ENCODE measurements around the gene USP9Y.
"Not testable (repeated sequence)": the region's sequence is repeated elsewhere in the genome, so short reads cannot be mapped to it uniquely, and the experiment has no call there.

The USP9Y gene

DNA sequence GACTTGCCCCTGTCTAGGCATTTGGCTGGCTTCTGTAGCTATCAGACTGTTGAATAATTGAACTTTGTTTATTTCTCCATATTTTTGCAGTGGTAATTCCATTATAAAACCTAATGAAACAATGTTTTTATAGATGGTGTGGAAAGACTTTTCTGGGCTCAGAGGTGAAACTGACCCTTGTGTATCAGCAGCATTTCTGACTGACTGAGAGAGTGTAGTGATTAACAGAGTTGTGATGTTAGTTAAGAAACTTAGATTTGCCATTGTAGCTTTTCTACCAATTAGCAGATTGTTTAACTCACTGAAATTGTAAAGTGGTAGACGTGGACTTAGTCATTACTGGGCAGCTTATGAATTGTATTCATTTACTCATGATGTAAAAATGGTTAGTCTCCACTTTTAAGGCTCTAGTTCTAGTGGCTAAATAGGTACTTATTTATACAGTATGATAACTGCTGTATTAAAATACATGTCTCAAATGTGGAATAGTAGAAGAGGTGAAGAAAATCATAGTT is at the start of gene USP9Y:
TSS of gene USP9Y (plus strand) at position 51 of the 515 bp plus-strand sequence. CDS start 8,217 bp downstream, outside the sequence.
- no peak for DNase-seq

DNA sequence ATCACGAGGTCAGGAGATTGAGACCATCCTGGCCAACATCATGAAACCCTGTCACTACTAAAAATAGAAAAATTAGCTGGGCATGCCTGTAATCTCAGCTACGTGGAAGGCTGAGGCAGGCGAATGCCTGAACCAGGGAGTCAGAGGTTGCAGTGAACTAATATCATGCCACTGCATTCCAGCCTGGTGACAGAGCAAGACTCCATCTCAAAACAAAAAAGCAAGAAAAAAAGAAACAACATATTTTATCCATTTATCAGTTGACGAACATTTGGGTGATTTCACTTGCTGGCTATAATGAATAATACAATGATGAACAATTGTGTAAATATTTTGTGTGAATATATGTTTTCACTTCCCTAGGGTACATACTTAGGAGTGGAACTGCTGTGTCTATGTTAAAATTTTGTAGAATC is 49.4 kb upstream of the USP9Y start:
- no peak for DNase-seq

DNA sequence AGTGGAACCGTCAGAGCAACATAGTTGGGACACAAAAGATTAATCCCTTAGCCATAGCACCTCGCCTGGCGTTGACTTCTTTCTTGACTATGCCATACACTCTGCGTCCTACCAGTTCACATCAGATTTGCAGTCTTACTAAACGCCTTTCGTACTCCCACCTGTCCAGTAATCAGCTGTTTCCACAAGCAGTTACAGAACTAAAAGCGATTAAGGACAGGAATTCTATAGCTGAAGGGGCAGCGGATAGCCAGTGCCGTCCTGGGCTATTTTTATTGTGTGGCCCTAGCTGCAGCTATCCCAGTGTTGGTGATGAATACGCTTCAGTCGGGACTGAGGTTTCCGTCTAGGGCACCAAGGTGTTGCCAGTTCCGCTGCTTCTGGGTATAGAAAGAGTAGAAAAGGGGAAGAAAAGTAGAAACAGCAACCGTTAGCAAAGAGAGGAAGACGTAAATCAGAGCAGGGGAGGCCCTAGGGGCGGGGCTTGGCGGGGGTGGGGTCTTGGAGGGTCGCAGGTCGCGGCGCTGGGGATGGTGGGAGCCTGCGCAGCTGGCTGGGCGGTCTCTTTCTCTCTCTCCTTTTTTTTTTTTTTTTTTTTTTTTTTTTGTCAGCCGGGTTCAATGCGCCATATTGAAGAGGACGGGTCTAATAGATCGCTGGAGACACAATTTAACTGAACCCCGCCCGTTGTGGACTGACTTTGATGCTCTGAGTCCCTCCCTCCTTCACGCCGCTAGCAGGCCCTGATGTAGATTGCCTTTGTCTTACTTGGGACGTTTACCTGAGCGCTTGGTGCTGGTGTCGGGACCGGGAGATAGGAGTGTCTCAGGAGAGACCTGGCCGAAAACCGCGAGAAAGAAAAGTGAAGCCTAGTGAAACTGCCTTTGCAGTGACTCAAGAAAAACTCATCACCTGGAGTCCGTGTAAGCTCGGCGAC is 39.0 kb upstream of the USP9Y start:
- DNase-seq, result no peak

DNA sequence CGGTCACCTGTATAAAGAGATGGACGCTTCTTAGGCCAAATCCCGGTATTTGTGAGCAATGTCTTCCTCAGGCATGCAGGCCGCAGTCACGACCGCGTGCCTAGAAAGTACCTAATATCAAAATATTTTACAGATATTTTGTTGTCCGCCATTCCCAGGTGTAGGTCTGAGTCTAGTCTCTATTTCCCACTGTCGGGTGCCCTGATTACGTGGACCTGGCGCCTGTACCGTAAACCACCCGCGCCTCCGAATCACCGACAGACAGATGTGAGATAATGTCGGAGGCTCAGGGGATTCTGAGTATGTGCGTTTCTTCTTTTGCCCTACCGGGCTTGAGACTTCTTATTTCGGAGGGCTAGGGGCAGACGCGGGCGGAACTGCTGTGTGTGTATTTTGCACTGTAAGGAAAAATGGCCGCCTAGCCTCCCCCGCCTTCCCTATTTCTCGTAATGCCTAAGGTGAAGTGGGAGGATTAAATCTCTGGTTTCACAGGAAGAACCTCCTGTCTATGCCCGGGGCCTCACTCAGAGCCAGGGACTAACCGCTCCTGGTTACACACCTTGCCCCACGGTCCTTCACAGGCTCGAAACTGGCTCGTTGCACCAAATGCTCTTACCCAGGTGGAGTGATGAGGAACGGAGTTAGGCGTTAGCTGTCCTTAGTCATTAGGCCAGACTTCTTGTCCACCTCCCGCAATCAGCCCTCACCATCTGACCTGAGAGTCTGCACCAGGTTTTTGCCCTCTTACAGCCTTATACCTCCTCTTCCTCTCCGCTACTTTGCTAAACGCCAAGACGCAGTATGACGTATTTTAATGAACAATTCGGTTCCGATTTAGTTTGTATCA is 38.1 kb upstream of the USP9Y start:
- no peak for DNase-seq

GRCh38 chrY:12663845-12664244 is 37.2 kb upstream of the USP9Y start:
- not testable (repeated sequence) for DNase-seq

GRCh38 chrY:12678111-12678510 is 22.9 kb upstream of the USP9Y start:
- DNase-seq, result no peak

DNA sequence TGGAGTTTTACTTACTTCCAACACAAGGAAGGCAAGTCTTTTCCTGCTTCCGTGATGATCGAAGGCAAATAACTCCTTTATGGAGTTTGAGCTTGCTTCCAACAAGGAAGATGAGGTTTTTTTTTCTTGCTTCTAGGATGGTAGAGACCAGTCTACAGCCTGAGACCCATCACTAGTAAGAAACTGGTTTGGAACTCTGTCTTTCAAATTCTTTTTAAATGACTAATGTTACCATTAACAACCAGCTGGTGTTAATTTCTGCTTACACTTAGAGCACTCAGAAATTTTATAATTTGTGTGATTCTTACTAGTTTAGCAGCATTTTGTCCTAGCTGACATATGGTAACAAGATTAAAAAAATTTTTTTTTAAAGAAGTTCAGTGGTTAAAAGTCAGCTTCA is 19.5 kb upstream of the USP9Y start:
- DNase-seq, result no peak

GRCh38 chrY:12688337-12688736 is 12.7 kb upstream of the USP9Y start:
- no peak for DNase-seq

DNA sequence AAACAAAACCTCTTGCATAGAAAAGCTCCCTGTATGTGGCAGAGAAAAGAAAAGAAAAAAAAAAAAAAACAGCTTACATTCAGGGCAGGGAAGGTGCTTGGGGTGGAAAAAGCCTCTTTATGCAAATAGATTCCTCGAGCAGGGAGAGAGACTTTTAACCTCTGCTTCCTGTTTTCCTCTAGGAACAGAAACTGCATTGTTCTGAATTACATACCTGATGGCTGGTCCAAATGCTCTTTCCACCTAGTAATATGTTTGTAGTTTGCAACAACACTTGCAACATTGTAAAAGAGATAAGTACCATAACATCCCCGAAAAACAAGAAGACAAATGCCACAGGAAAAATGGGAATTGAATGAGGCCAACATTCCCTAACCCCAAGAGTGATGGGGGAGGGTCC is 944 bp upstream of the USP9Y start:
- DNase-seq, result no peak

GRCh38 chrY:12702174-12702573 is 1.1 kb downstream of the USP9Y start:
- DNase-seq, result no peak

- no peak for DNase-seq
Observed at GRCh38 chrY:12710460-12710859, 9.4 kb downstream of the USP9Y start.

DNA sequence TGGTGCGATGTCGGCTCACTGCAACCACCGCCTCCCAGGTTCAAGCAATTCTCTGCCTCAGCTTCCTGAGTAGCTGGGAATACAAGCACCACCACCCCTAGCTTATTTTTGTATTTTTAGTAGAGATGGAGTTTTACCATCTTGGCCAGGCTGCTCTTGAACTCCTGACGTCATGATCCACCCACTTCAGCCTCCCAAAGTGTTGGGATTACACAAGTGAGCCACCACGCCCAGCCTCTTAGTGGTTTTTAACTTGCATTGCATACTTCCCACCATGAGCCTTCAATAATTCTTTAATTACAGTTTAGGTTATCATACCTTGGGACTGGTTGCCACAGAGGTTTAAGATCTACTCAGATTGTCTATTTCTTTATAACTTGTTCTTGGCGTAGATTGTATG is 14.3 kb downstream of the USP9Y start:
- DNase-seq, result no peak

GRCh38 chrY:12729746-12730145 is 28.7 kb downstream of the USP9Y start:
- DNase-seq, result no peak

DNA sequence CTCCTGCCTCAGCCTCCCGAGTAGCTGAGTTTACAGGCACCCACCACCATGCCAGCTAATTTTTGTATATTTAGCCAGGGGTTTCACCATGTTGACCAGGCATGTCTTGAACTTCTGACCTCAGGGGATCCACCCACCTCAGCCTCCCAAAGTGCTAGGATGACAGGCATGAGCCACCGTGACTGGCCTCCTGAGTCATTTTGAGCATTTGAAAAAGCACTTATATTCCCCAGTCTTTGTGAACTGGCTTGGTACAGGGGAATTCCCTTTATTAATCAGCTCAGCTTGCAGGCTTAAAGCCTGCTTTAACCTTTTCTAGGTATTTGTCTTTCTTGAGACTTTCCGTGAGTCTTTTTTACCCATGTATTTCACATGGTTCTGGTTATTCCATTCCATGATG is 32.6 kb downstream of the USP9Y start:
- no peak for DNase-seq

- DNase-seq, result no peak
Observed at GRCh38 chrY:12734051-12734450, 33.0 kb downstream of the USP9Y start.

DNA sequence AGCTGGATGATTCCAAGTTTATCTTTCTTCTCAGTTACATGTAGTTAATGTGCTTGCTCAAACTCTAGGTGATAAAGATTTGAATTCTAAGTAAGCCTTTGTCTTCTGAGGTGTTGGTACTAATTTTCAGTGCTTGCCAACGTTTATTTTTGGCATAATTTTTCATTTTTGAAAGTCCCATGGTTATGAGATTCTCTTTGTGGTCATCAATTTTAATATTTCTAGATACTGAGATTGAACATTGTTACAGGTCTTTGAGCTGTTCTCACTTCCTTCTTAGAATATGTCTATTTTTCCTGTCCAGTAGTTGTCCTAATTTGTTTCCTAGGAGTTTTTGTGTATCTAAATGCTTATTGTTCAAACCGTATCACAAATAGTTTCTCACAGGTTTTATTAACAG is 40.4 kb downstream of the USP9Y start:
- no peak for DNase-seq

DNA sequence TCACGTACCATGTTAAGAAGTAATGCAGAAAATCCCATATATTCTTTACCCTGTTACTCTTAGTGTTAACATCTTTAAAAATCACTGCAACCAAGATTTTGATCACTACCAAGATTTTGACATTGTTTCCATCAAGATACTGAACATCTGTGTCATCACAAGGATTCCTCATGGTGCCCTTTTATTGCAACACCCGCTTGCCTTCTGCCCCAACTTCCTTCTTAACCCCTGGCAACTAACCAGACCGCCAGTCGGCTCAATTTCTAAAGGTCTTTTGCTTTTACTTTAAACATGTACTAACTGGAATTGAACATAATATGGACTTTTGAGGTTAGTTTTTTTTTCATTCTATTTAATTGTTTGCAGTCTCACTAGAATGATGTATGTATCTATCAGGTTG is 41.7 kb downstream of the USP9Y start:
- DNase-seq, result no peak

GRCh38 chrY:12744091-12744490 is 43.1 kb downstream of the USP9Y start:
- no peak for DNase-seq

DNA sequence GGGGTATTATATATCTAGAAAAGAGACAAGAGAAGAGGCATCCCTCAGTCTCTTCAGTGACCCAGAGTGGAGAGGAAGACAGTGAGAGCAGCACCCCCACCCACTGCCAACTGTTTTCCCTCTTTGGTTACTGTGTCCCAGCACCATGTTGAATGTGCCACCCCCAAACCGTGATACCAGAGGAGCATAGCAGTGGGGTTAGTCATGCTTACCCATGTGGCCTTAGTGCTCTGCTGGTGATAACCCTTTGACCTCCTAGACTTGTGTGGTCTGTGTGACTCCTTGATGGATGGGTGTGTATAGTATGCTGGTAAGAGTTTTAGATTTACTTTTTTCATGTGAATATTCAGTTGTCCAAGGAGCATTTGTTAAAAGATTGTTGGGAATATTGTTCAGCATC is 48.3 kb downstream of the USP9Y start:
- no peak for DNase-seq

GRCh38 chrY:12752856-12753255 is 51.8 kb downstream of the USP9Y start:
- DNase-seq, result no peak

- no peak for DNase-seq
Observed at GRCh38 chrY:12756021-12756420, 55.0 kb downstream of the USP9Y start.

DNA sequence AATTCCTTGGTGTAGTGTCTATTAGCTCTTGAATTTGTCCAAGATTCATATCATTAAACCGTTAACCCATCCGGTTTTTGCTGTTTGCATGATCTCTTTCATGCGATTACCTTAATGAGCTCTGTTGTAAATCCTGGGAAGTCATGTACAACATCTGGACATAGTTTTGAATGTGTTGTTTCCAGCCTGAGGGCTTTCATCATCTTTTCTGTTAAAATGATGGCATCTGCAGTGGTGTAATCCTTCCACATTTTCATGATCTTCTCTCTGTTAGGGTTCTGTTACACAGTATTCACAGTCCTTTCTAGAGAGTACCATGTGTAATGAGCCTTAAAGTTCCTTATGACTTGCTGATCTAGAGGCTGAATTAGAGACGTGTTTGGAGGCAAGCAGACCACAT is 64.9 kb downstream of the USP9Y start:
- DNase-seq, result no peak

DNA sequence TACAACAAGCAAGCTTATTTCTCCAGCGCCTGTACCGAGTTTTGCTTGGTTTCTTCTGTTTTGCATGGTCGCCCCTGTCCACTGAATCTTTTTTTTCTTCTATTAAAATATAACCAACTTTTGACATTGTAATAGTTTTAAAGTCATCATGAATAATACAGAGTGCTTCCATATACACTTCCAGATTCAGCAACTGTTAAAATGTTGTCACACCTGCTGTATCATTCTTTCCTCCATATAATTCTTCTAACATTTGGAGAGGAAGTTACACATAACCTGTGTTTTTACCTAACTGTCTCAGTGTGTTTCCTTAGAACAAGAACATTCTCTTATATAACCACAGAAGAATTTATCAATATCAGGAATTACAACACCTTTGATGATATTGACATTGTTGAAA is 83.5 kb downstream of the USP9Y start:
- DNase-seq, result no peak

- DNase-seq, result no peak
Observed at GRCh38 chrY:12793999-12794398, 93.0 kb downstream of the USP9Y start.
